Measurements from ENCODE around the gene MAP3K21.

GRCh38 chr1:233357595-233358397, 30.3 kb downstream of the MAP3K21 start:
- no peak for TF ChIP-seq CTCF (IDR thresholded peaks at IDR 0.05; ENCODE audit: control extremely low read depth in 1 of 3, insufficient read depth in 1 of 3, low read depth in 1 of 3, low read length in 3 of 3)
- no peak for TF ChIP-seq TCF12 (IDR thresholded peaks at IDR 0.05; ENCODE audit: low read depth, low read length)

Data from H1 (cell line).